ENCODE data around the gene CABP7. TPM values are rescaled to one million over a fixed set of nuclear protein-coding genes. Genes with fewer than 3 reads are reported as not detected.

The CABP7 gene
- total and polyA plus RNA-seq, 2 experiments from 2014 or later = 0.06 to 0.24 TPM

- TF ChIP-seq ZNF462 (CRISPR knock-in tag; IDR thresholded peaks at IDR 0.05) (no peak), POLR2AphosphoS5 (IDR thresholded peaks at IDR 0.05; ENCODE audit: low read depth) (no peak), ETS1 (IDR thresholded peaks at IDR 0.05) (no peak), NANOG (IDR thresholded peaks at IDR 0.05; ENCODE audit: borderline replicate concordance) (no peak), JUNB (IDR thresholded peaks at IDR 0.05; ENCODE audit: unreplicated experiment) (no peak), ZNF114 (CRISPR knock-in tag; IDR thresholded peaks at IDR 0.05) (no peak)
These were observed 38.3 kb downstream of the CABP7 start (continued) for GRCh38 chr22:29758068-29758622.

- no peak overlapping the region for H3K4me3 Mint-ChIP-seq
- TF ChIP-seq ZNF462 (CRISPR knock-in tag; IDR thresholded peaks at IDR 0.05) = no peak
- TF ChIP-seq STAT1 (IDR thresholded peaks at IDR 0.05; ENCODE audit: unreplicated experiment) = no peak
- TF ChIP-seq EZH2phosphoT487 (IDR thresholded peaks at IDR 0.05; ENCODE audit: unreplicated experiment) = no peak
- no peak for TF ChIP-seq JUNB (IDR thresholded peaks at IDR 0.05; ENCODE audit: unreplicated experiment)
- no peak for TF ChIP-seq NANOG (IDR thresholded peaks at IDR 0.05; ENCODE audit: borderline replicate concordance)
- no peak for TF ChIP-seq POLR2AphosphoS5 (IDR thresholded peaks at IDR 0.05; ENCODE audit: low read depth)
These were observed 39.2 kb downstream of the CABP7 start for GRCh38 chr22:29758959-29759358.

More at GRCh38 chr22:29758959-29759358, 39.2 kb downstream of the CABP7 start:
- no peaks in the 10 kb centered on the region for H3K27me3 ChIP-seq (ENCODE audit: insufficient read depth)
- no peaks in the 10 kb centered on the region for H3K36me3 ChIP-seq (ENCODE audit: insufficient read depth)
- no peak overlapping the region for H3K4me2 ChIP-seq
- H3K27ac ChIP-seq (ENCODE audit: low read depth) = no peak overlapping the region
- H3K36me3 Mint-ChIP-seq (ENCODE audit: low read depth) = no peaks in the 10 kb centered on the region
- no peak overlapping the region for H3K4me3 ChIP-seq
- H4K20me1 ChIP-seq (replicated peaks; ENCODE audit: insufficient read depth) = peaks cover 4% of the 10 kb centered on the region; the same call in 1 of the 2 replicates
- H3K4me1 ChIP-seq (ENCODE audit: insufficient read depth) = no peaks in the 10 kb centered on the region
- H3K9me2 ChIP-seq (ENCODE audit: insufficient read depth) = no peaks in the 10 kb centered on the region
- DNase-seq (ENCODE audit: low spot score) (no peak), ATAC-seq (no peak)
- H3F3A ChIP-seq (replicated peaks; ENCODE audit: low read depth) = no peaks in the 10 kb centered on the region
- H2AFZ ChIP-seq = no peak overlapping the region
- H3K79me2 ChIP-seq (replicated peaks; ENCODE audit: insufficient read depth) = no peaks in the 10 kb centered on the region
- H3K27ac Mint-ChIP-seq = no peak overlapping the region; the same call in 1 of the 2 replicates
- no peaks in the 10 kb centered on the region; the same call in 2 of the 3 replicates for H3K4me1 Mint-ChIP-seq
- no peaks in the 10 kb centered on the region for H3K9me3 Mint-ChIP-seq
- H3K27me3 Mint-ChIP-seq (ENCODE audit: insufficient read depth, low read depth, poor library complexity) = peaks cover 4% of the 10 kb centered on the region
